HG03571 (cell line): Measurements from ENCODE around the gene COL2A1.

Source experiments
- ATAC-seq: cut with Tn5 transposase; IDR thresholded peaks from one replicate; pipeline ENCODE4 v1.9.1; 2021; ENCODE audit not compliant: unreplicated experiment

Gene COL2A1

DNA sequence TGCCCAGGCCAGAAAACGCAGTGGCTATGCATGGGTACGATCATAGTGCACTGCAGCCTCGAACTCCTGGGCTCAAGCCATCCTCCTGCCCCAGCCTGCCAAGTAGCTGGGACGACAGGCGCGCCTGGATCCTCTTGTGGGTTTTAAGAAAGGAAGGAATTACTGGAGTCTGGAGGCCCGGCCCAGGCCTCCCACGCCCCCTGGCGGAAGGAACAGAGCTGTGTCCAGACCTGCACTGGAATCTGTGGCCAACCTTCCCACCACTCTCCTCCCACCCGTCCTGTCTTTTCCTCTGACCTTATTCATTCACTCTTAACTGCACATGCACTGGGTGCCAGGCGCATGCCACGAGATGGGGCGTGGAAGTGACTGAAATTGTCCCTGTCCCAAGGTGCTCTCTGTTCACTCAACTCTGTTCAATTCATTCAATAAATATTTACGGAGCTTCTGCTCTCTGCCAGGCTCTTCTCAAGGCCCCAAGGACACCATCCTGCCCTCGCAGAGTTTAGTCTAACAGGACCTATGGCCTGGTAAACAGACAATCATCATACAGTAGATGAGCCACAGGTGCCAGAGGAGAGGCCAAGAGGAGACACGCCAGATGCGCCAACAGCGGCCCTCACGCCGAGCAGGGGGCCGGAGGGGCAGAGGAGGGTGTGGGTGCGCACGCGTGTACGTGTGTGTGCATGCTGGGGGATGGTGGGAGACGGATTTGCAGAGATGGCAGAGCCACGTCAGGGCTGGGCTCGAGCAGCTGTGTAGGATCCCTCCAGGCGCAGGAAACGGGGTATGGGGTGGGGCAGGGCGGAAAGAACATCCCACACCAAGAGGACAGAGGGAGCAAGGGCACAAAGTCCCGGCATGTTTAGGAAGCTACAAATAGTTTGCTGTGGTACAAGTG is 54.6 kb downstream of the COL2A1 start:
- ATAC-seq: no peak

DNA sequence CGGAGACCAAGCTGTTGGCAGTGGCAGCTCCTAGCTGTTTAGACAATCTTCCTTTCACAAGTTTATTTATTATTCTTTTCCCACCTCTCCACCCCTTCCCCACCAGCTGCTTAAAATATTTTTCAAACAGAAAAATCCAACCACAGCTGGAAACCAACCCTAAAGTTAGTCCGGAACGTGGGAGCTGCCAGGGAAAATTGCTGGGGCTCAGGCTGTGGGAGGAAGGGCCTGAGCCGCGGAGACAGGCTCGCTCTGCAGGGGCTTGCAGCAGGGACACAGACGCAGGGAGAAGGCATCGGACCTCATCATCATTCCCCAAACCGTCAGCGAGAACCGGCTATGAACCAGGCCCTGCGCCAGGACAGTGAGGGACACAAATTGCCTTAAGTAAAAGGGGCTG is 56.9 kb downstream of the COL2A1 start:
- no peak for ATAC-seq

DNA sequence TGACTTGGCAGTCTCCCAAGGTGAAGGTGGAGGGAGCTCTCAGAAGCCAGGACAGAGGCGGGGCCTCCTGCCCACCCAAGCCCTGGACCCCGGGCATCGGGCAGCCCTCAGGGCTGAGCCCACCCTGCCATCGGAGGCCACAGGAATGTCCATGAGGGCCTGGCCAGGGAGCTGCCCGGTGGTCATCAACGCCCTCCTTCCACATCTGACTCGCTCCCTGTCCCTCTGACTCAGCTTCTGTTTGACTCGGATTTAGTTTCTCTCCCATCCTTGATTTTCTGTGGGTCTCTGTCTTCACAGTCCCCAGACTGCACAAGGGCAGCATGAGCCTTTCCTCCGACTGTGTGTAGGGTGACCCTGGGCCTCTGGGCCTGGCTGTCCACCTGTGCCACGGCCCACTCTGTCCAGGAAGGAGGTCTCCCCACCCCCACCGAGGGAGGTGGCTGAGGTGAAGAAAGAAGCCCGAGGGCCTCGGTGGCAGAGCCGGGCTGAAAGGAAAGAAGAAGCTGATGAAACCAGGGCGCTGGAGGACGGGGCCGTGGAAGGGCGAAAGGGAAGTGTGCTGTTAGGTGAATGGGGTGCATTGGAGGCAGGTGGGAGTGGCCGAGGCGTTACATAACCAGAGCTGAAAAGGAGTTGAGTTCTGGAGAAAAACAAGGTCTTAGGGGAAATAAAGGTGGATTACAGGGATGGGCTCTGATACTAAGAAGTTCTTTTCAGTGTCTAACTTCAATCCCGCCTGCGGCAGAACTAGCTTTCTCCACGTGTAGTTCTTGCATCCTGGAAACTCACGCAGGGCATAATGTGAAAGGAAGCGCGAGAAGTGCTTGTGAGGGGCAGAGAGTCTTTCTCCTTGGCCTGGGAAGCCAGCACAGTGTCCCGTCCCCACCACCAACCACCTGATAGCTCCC is 57.6 kb downstream of the COL2A1 start:
- ATAC-seq: no peak

DNA sequence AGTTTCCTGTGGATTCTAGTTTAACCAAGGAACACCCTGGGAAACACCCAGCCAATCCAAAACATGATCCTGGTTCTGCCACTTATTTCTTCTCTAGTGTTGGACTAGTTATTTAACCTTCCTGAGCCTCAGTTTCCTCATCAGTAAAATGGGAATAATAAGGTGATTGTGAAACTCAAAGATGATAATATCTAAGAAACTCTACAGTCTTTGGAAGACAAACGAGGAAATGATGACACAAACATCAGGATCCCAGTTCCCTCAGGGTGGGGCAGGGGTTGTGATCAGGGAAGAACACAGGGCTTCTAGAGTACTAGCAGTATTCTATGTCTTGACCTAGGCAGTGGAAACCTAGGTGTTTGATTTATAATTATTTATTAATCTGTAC is 58.9 kb downstream of the COL2A1 start:
- no peak for ATAC-seq

DNA sequence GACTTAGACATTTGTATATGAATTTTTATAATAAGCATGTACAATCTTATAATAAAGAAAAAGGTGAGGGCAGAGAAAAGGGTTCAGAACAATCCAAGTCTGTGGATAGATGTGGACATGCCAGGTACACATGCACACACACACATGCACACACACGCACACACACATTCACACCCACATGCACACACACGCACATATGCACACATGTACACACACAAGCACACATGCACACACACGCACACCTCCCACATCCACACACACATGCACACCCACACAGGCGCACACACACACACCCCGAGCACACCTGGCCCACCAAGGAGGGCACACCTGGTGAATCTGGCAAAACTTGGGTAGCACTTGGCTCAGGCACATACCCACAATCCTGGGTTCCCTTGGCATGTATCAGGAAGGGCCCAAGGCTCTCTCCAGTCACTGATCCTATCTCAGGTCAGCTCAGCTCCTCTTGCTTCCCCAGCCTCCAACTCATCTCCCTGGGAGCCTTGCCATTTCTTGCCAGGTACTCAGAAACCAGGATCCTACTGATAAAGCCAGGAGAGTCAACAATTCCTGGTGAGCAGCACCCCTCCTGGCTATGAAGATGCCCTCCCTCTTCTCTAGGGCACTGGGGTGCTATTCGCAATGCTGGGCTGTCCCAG is 59.5 kb downstream of the COL2A1 start:
- no peak for ATAC-seq

DNA sequence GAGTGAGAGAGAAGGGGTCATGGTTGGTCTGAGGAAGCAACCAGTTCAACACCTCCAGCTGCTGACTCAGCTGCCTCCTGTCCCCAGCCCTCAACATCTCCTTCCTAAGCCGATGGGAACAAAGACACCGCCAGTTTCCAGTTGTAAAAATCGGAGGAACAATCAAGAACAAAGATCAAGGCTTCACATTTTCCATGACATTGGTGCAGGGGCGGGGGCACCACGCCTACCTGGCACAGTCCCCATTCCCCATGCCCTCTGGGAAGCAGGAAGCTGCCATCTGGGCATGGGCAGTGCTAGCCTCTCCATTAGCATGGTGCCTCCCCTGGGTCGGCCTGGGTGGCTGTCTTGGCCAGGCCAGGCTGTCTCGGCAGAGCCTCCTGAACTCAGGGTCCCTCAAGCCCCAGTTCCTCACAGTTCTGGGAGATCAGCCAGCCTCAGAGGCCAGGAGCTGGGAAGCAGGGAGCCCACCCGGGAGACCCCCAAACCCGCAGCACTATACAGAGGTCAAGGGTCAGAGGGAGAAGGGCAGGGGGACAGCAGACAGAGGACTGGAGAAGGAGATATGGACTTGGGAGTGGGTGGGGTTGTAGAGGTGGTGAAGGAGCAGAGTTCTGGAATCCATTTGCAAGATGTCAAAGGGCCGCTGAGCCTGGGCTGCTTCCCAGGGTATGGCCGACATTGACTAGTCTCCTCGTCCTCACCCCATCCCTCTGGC is 60.5 kb downstream of the COL2A1 start:
- no peak for ATAC-seq

DNA sequence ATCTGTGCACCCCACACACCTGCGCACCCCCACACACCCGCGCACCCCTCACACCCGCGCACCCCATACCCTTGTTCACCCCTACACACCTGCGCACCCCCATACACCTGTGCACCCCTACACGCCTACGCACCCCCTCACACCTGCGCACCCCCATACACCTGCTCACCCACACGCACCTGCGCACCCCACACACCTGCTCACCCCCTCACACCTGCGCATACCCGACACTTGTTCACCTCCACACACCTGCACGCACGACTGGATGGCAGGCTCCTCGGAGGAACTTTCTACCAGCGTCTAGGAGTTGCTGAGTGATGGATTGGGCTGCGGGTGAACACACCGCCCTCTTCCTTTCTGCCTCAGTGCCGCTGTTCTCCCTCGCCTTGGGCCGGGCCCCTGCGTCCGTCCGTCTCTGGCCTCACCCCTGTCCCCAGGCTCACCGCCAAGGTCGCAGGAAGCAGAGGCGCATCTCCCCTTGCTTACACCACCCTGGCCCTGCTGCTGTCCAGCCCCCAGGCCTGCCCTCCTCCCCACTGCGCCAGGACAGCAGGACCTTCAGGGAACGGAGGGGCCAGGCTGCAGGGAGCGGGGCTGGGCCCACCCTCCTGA is 61.6 kb downstream of the COL2A1 start:
- ATAC-seq: no peak

DNA sequence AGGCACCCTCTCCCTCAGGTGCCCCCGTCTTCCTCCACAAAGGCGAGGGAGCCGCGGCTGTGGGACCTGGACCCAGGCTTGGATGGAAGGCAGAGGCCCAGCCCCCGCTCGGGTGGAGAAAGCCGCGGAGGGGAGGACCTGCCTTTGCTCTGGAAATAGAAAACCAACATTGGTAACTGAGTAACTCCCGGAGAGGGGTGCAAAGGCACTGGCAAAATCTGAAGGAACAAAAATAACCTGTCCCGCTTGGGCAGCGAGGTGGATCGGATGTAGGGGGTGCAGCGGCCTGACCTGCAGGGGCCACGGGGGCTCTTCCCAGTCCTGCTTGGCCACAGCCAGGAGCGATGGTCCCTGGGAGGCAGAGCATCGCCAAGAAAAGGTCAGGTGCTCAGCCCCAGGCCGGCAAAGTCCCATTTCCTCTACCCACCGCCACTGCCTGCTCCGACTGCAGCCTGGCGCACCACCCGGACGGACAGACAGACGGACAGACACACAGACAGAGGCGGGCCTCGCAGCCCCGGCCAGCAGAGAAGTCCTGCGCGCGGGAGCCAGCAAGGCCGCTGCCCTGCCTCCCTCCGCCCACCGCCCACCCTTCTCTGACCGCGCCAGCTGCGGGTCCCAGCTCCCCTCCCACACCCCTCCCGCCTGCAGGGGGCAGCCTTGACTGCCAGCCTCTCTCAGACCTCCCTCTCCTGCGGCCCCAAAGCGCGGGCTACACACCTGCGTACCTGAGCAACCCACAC is 62.2 kb downstream of the COL2A1 start:
- no peak for ATAC-seq

DNA sequence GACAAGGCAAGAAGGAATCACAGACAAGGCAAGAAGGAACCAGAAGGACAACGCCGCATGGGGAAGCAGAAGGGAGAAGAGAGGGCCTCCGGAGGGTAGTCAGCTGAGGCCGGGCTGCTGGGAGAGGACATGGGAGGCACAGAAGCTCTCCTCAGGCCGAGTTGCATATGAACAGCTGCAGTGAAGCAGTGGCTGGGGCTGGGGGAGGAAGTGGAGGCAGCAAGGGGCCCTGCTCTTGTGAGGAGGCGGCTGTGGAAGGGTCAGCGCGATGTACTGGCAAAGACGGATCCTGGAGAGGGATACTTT is 62.8 kb downstream of the COL2A1 start:
- no peak for ATAC-seq

DNA sequence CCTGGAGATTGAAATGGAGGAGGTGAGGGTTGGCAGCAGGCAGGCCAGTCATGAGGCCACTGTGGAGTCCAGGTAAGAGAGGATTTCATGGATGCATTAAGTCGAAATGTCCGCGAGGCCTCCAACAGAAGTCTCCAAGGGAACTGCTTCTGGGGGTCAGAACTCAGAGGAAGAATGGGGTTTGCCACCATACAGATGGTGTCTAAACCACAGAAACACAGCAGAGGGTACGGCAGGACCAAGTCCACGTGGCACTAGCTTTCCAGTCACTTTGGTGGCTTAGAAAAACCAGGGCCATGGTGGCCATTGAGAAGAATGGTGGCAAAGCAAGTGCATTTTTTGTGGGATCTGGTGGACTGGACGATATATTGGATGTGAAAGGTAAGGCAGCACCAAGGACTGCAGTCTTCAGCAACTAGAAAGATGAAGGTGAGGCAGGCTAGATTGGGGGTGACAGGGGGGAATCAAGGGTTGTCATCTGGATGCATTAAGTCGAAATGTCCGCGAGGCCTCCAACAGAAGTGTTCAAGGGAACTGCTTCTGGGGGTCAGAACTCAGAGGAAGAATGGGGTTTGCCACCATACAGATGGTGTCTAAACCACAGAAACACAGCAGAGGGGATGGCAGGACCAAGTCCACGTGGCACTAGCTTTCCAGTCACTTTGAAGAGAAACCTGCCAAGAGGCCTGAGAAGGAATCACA is 63.4 kb downstream of the COL2A1 start:
- no peak for ATAC-seq

DNA sequence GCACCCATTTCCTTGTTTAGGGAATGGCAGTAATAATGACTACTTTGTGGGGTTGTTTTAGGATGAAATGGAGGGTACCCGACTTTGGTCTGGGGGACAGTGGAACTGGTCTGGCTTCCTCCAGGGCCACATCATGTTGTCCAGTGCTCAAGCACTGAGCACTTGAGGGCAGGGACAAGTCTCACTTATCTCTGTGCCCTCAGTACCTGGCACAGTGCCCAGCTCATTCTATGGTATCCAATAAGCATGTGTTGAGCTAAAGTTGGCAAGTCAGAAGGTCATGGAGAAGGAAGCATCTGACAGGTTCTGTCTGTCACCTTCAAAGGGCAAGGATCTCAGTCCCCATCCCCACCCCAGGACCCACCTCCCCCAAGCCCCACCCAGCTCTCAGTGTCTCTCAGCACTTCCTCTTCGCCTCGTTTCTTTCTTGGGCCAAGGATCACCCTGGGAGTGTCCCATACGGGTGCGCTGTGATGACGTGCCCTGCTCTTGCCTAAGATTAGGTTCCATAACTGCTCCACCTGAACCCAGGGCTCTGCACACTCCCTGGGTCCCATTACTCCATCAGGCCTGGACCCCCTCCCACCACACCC is 65.2 kb downstream of the COL2A1 start:
- ATAC-seq: no peak

DNA sequence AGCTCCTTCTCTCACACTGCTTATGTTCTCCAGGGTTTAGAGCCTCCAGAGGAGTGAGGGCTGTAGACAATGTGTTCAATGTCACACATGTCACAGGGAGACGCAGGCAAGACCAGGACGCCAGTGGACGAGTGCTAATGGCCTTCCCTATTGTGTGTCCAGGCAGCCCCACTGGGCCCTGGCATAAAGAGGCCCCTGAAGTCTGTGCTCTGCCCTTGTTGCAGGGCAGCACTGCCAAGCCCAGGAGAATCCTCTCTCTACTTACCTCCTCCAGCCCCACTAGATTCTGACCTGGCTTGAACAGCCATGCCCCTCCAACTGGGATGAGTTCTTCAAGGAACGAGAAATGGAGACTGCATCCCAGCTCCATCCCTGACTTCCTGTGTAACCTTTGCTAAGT is 65.7 kb downstream of the COL2A1 start:
- no peak for ATAC-seq

DNA sequence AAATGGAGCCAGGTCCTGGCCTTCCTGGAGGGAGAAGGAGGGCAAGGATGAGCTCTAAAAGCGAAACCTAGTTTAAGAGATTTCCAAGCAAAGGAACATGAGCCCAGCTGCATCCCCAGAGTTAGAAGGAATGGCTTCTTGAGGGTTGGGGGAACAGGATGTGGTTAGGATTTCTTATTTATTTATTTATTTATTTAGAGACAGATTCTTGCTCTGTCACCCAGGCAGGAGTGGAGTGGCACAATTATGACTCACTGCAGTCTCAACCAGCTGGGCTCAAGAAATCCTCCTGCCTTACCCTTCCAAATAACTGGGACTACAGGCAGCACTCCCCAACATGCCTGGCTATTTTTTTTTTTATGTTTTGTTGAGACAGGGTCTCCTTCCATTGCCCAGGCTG is 66.2 kb downstream of the COL2A1 start:
- ATAC-seq: no peak

DNA sequence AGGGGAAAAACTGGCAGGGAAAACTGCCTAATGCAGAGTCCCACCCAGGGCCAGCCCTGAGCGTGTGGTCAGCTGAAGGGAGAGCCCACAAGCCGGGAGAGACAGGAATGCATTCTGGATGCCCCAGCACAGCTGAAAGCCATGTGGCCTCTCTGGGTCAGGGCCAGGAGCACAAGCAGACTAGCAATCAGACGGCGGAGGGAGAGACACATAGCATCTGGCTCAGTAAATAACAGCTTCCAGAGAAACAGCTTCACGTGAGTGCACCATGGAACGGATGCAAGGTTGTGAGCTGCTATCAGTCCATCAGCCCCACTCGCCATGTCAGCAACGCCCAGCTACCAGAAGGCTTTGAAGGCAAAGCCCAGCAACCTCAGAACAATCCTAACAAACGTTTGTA is 69.1 kb downstream of the COL2A1 start:
- ATAC-seq: no peak

DNA sequence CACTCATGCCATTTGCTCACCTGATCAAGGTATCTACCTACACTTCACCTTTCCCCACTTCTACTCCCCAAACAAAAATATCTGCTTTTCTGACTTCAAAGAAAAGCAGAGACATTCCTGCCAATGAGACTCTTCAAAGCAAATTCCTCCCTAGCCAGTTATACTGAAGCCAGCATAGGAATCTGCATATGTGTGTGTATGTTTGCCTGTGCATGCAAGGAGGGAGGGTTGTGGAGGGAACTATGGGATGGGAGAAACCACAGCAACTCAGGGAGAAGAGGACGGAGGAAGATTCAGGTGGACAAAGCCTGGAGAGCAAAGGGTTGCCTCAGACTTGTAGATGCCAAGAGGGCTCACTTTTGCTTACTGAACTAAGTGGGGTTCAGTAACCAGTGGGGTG is 73.1 kb downstream of the COL2A1 start:
- ATAC-seq: no peak

DNA sequence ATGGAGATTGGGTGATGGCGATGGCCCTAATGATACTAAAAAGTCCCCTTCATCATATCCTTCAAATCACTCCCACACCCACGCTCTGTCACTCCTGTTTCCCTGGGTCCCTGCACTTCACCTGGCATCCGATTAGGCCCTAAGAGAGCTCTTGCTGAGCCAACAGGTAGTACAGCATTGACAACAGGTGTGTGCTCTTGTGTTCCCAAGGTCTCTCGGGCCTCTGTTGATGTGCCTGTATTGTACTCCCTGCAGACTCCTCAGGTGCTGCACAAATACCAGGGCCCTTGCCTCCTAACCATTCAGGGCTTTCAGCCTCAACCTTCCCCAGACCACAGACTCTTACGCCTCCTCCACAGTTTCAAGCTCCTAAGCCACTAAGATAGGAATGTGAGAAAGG is 73.6 kb downstream of the COL2A1 start:
- ATAC-seq: no peak

DNA sequence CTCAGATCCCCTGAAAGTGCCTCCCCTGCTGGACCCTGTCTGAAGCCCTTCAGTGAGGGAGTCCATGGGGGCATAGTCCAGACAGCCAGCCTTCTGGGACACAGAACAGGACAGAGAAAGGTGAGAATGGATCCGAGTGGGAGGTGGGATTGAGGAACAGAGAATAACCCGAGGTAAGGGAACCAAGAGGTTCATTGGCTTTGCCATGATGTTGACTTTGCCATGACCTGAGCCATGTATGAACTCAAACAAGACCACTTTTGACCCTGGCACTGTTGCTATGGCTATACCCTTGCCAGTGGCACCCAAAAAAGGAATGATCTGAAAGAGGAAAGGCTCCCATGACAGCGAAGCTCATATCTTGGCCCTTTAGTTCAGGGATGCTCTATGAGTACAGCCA is 76.9 kb downstream of the COL2A1 start:
- no peak for ATAC-seq
